ENCODE measurements around the gene SLC8A2.

DNA sequence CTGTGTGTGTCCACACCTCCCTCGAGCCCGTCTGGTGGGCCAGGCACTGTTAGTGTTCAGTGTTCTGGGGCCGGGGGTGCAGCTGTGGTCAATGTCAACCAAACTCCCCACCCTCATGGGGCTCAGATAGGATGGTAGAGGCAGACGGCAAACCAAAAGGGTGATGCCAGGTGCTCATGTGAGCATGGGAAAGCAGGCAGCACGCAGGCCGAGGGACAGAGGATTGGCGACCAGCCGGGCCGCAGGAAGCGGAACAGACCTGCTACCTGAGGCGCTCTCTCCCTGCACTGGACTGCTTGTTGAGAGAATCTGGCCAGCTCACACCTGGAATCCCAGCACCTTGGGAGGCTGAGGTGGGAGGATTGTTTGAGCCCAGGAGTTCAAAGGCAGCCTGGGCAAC lies 93.4 kb downstream of the SLC8A2 start:
- TF ChIP-seq CHD1 (IDR thresholded peaks at IDR 0.05; ENCODE audit: low read depth, low read length) (no peak), RFX5 (IDR thresholded peaks at IDR 0.05; ENCODE audit: low read depth, low read length) (no peak), CTCF (conservative IDR thresholded peaks at IDR 0.05; ENCODE audit: low read depth, low read length) (no peak), POLR2A (IDR thresholded peaks at IDR 0.05; ENCODE audit: low read depth, low read length) (no peak), CEBPB (IDR thresholded peaks at IDR 0.05; ENCODE audit: low read depth, low read length) (no peak), SMC3 (IDR thresholded peaks at IDR 0.05; ENCODE audit: low read depth, low read length) (no peak), RAD21 (IDR thresholded peaks at IDR 0.05; ENCODE audit: low read length) (no peak), USF2 (IDR thresholded peaks at IDR 0.05; ENCODE audit: low read depth, low read length) (no peak), MXI1 (IDR thresholded peaks at IDR 0.05; ENCODE audit: borderline replicate concordance, low read depth, low read length) (no peak)

Measured in IMR-90 (cell line).